Measurements from ENCODE around the gene SPECC1.
"Not testable (repeated sequence)": the region's sequence is repeated elsewhere in the genome, so short reads cannot be mapped to it uniquely, and the experiment has no call there.

Gene SPECC1

GRCh38 chr17:20327739-20328138 lies 318.6 kb downstream of the SPECC1 start:
- not testable (repeated sequence) for DNase-seq

- not testable (repeated sequence) for DNase-seq
These were observed 342.2 kb downstream of the SPECC1 start for GRCh38 chr17:20351405-20351804.

DNA sequence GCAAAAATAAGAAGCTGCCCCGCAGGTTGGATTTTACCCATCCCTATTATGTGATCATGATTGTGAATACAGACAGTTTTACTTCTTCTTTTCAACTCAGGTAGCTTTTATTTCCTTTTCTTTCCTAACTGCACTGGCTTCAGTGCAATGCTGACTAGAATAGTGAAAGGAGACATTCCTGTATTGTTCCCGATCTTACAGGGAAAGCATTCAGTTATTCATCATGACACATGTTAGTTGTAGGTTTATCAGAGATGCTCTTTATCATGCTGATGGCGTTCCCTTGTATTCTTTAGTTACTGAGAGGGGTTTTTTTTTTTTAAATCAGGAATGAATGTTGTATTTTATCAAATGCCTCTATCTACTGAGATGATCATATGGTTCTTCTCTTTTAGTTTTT lies 343.4 kb downstream of the SPECC1 start:
- DNase-seq = not testable (repeated sequence)

- not testable (repeated sequence) for DNase-seq
These were observed 354.7 kb downstream of the SPECC1 start for GRCh38 chr17:20363846-20364245.
